OCI-LY3 (cell line): ENCODE measurements around the gene SMCO2.
A peak's percentile ranks its signal among the peaks of the same experiment; 100 is the strongest.

Experiments used
- EZH2phosphoT487 ChIP-seq: fragments of 200-600 bp; shearing (Covaris generic); IDR thresholded peaks from 2 replicates; pipeline ENCODE4 v1.6.1; 2018; ENCODE audit warnings: antibody characterized with exemption, mixed run types, low read depth
- TF ChIP-seq, protein P1 (sequence below): fragments of 200-600, 300-600 bp; sonication (generic); IDR thresholded peaks from 2 replicates; pipeline ENCODE4 v1.5.1; 2014; ENCODE audit warnings: antibody characterized with exemption, low read length, low read depth

DNA sequence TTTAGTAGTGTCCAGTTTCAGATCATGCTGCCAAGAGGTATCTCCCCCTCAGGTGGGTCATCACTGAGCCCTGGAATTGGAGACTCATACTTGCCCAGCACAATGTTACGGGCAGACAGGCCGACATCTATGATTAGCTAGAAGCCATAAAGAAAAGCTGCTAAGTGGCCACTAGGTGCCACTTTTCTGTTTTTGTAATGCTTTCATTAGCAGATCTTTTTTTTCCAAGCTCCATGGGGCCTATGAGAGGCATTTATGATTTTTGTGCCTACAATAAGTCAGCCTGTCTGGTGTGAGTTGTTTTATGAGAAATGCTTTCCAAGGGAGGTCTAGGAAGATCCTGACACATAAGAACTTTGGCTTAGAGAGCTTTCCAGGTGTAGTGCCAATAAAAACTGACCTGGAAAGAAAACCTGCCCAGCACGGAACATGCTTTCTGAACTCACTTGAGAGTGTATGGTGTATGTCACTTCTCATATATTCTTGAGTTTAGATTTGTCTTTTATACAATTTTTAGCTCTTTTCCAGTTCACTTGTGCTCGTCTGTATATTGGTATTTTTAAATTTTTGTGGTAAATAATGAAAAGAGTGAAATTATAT is 21.8 kb upstream of the SMCO2 start:
- TF ChIP-seq, protein P1, sequence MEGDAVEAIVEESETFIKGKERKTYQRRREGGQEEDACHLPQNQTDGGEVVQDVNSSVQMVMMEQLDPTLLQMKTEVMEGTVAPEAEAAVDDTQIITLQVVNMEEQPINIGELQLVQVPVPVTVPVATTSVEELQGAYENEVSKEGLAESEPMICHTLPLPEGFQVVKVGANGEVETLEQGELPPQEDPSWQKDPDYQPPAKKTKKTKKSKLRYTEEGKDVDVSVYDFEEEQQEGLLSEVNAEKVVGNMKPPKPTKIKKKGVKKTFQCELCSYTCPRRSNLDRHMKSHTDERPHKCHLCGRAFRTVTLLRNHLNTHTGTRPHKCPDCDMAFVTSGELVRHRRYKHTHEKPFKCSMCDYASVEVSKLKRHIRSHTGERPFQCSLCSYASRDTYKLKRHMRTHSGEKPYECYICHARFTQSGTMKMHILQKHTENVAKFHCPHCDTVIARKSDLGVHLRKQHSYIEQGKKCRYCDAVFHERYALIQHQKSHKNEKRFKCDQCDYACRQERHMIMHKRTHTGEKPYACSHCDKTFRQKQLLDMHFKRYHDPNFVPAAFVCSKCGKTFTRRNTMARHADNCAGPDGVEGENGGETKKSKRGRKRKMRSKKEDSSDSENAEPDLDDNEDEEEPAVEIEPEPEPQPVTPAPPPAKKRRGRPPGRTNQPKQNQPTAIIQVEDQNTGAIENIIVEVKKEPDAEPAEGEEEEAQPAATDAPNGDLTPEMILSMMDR = peak; percentile 45
- no peak for TF ChIP-seq EZH2phosphoT487
